ENCODE data around the gene CXCL8. TPM values are rescaled to one million over a fixed set of nuclear protein-coding genes. Genes with fewer than 3 reads are reported as not detected.

CXCL8 gene
- total and polyA plus RNA-seq, 11 donors, result 0.15 to 7.5 (median 0.56) TPM; not detected in 3

DNA sequence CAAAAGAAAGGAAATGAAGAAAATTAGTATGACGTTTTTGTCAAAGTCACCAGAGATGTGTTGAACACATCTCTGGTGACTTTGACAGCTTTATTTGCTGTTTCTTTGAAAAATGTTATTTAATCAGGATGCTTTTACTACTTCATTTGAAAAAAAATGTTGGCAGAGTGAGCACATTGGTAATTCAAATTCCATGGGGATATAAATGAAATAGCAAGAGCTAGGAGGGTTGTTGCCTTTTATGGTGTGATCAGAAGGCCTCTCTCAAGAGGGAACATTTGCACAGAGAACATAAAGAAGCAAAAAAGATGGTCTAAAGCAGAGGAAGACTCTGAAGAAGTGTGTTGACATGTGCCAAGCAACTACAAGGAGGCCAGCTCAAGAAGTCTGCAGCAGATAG, 46.6 kb upstream of the CXCL8 start:
- Histone ChIP-seq H3K27ac (no peak overlapping the region), H3K27me3 (no peaks in the 10 kb centered on the region), H3K4me1 (peaks cover 0 to 12% (median 4%) of the 10 kb centered on the region in 12 donors), H3K36me3 (no peaks in the 10 kb centered on the region), H3K4me3 (no peak overlapping the region), H3K9me3 (no peaks in the 10 kb centered on the region)
- DNase-seq (no peak), ATAC-seq (no peak)
- intact Hi-C loops (cut with DNase I), result no loop called here
- TF ChIP-seq, protein P1, sequence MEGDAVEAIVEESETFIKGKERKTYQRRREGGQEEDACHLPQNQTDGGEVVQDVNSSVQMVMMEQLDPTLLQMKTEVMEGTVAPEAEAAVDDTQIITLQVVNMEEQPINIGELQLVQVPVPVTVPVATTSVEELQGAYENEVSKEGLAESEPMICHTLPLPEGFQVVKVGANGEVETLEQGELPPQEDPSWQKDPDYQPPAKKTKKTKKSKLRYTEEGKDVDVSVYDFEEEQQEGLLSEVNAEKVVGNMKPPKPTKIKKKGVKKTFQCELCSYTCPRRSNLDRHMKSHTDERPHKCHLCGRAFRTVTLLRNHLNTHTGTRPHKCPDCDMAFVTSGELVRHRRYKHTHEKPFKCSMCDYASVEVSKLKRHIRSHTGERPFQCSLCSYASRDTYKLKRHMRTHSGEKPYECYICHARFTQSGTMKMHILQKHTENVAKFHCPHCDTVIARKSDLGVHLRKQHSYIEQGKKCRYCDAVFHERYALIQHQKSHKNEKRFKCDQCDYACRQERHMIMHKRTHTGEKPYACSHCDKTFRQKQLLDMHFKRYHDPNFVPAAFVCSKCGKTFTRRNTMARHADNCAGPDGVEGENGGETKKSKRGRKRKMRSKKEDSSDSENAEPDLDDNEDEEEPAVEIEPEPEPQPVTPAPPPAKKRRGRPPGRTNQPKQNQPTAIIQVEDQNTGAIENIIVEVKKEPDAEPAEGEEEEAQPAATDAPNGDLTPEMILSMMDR (IDR thresholded peaks at IDR 0.05), result no peak
- TF ChIP-seq POLR2A (IDR thresholded peaks at IDR 0.05), result no peak
- 67 to 76% (median 70%) methylated on average over 1 of the region's 1 CpG for WGBS, 4 donors

DNA sequence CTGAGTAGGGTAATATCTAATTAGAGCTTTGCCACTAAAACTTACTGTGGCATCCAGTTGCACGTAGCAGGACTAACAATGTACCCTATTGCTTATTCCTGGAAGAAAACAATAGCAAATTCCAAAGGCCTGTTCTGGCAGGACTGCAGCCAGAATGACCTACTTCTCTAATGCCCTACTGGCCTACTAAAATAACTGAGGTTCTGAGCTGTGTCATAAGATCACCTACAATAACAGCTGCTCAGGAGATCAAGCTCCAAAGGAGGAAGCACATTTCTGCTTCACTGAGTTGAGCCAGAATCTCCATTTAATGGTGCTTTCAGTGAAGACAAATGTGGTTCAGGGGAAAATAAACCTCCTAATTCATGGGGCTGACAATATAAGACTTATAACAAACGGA, 42.2 kb upstream of the CXCL8 start:
- Histone ChIP-seq H3K4me1 (peaks cover 0 to 14% (median 2%) of the 10 kb centered on the region in 12 donors), H3K4me3 (no peak overlapping the region), H3K27me3 (no peaks in the 10 kb centered on the region), H3K9me3 (no peaks in the 10 kb centered on the region), H3K36me3 (no peaks in the 10 kb centered on the region), H3K27ac (no peak overlapping the region)
- TF ChIP-seq, protein P1 (IDR thresholded peaks at IDR 0.05), result no peak
- no peak for TF ChIP-seq POLR2A (IDR thresholded peaks at IDR 0.05)
- no peak for DNase-seq
- intact Hi-C loops (cut with DNase I), result no loop called here
- 24 to 53% (median 45%) methylated on average over 2 of the region's 2 CpGs for WGBS, 4 donors
- ATAC-seq, result peak; percentile 77 to 90 (median 84)

DNA sequence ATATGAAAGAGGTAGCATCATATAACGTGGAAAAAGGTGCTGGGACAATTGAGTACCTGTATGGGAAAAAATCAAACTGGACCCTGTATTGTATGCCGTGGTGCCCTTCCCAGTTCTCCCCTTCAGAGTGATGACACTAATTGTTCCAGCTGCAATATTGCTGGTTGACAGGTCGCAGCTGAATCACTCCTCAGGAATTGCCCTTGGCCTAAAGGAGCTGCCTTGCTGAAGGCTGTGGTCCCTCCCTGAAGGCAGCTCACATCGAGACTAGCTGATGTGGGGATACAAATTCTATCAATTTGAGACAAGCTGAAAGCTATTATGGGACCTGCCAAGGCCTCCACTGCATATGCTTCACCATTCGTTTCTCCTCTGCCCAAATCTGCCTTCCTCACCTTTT, 39.3 kb upstream of the CXCL8 start:
- Histone ChIP-seq H3K36me3 (no peaks in the 10 kb centered on the region), H3K9me3 (no peaks in the 10 kb centered on the region), H3K27me3 (no peaks in the 10 kb centered on the region), H3K4me1 (peaks cover 0 to 31% (median 20%) of the 10 kb centered on the region in 12 donors), H3K4me3 (no peak overlapping the region), H3K27ac (no peak overlapping the region)
- no peak for ATAC-seq
- intact Hi-C loops (cut with DNase I), result no loop called here
- 77 to 82% (median 79%) methylated on average over 5 of the region's 5 CpGs for WGBS, 4 donors
- no peak for DNase-seq
- TF ChIP-seq, protein P1 (IDR thresholded peaks at IDR 0.05), result no peak
- no peak for TF ChIP-seq POLR2A (IDR thresholded peaks at IDR 0.05)

DNA sequence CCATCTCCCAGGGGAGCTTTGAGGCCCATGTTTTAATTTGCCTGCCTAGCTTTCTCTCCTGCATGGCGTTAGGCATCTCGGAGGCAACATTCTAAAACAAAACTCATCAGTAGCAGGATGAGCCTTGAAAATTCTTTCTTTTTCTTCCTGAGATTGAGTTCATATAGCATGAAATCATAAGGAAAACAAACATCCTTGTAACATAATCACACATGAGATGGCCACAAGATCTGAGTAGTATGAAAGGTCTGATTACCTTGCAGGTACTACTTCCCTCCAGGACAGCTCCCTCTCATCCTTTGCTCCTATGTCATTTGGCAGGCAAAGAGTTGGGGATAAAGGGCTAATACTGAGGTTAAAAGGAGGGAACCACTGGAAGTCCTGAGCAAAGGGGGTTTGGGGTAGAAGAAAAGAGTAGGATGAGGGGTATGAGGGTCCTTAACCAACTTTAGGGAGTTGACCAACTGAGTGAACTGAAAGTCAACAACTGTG, 37.5 kb upstream of the CXCL8 start:
- no peak overlapping the region for H3K27ac ChIP-seq
- H3K36me3 ChIP-seq, result no peaks in the 10 kb centered on the region
- no peaks in the 10 kb centered on the region for H3K9me3 ChIP-seq
- H3K4me3 ChIP-seq, result no peak overlapping the region
- no peaks in the 10 kb centered on the region for H3K27me3 ChIP-seq
- intact Hi-C loops (cut with DNase I), result no loop called here
- 85 to 90% (median 90%) methylated on average over 2 of the region's 2 CpGs for WGBS, 4 donors
- no peak for TF ChIP-seq POLR2A (IDR thresholded peaks at IDR 0.05)
- TF ChIP-seq, protein P1 (IDR thresholded peaks at IDR 0.05), result no peak
- peaks cover 0 to 36% (median 21%) of the 10 kb centered on the region in 12 donors for H3K4me1 ChIP-seq
- DNase-seq (no peak), ATAC-seq (no peak)
